Testis (tissue), 2 donors: Measurements from ENCODE around the gene ZCCHC18.

ENCODE experiments used
- CTCF ChIP-seq, 3 experiments: fragments of 450-650 bp in 2 of 3; fragments of 200-600 bp in 1 of 3; sonication (generic) in 1 of 3; IDR thresholded peaks; one replicate each; pipeline ENCODE4 v1.5.1; 2016 to 2019; ENCODE audit warnings: antibody characterized with exemption in 3 of 3, mild to moderate bottlenecking in 2 of 3, moderate library complexity in 1 of 3
- POLR2A ChIP-seq: fragments of 450-650 bp; IDR thresholded peaks from one replicate; pipeline ENCODE4 v1.6.1; 2017; ENCODE audit warnings: antibody characterized with exemption, mild to moderate bottlenecking, moderate library complexity

- TF ChIP-seq POLR2A (no peak), CTCF (IDR thresholded peaks at IDR 0.05) (peak in 1 of 3 experiments; percentile 12)
Measured at GRCh38 chrX:104156630-104157529, 44.6 kb downstream of the ZCCHC18 start, which contains the start of gene SLC25A53.
